ENCODE results near the gene IFT20.

- TF ChIP-seq POLR2A (IDR thresholded peaks at IDR 0.05) (no peak), POLR2AphosphoS5 (IDR thresholded peaks at IDR 0.05) (no peak)
Measured at GRCh38 chr17:28346746-28347246, 11.5 kb upstream of the IFT20 start.
